HL-60 (cell line): ENCODE measurements around the gene DERL3.

Source experiments
- GABPA ChIP-seq: IDR thresholded peaks from 2 replicates; pipeline ENCODE4 v1.6.1; 2012; ENCODE audit warnings: low read depth
- POLR2AphosphoS5 ChIP-seq: IDR thresholded peaks from 2 replicates; pipeline ENCODE4 v1.6.1; 2012; ENCODE audit warnings: low read depth
- TF ChIP-seq, protein P1 (sequence below): IDR thresholded peaks from 2 replicates; pipeline ENCODE4 v1.6.1; 2012; ENCODE audit warnings: low read depth; ENCODE audit not compliant: insufficient replicate concordance

DNA sequence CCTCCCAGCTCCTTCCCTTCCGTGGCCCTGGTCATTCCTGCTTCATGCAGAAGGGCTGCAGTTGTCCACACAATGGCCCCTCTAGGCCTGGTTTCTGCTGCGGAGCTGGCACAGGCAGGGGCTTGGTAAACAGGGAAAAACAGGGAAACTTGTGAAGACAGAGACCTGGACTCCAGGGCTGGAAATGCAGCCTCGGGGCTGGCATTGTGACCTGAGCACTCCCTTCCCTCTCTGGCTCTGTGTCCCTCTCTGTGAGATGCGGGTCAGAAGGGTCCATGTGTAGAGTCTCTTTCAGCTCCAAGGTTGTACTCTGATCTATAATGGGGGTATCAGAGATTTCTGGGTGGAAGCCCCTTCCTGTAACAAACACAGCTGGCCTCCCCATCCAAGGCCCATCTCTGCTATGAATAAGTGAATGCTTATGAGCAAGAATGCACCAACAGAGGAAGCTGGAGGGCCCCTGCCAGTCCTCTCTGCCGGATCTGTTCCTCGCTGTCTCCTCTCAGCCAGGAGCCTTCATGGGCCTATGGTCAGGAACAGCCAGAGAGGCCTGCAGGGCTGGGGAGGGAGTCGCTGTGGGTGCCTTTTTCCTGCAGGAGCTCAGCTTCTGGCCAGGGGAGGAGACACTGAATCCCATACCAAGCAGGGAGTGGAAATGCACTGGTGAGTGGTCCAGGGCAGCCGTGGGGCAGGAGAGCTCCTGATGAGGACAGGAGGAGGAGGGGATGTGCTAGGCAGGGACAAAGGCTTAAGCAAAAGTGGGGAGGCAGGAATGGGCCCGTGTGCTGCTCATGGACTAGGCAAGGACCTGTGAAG, 6.7 kb upstream of the DERL3 start:
- TF ChIP-seq, protein P1, sequence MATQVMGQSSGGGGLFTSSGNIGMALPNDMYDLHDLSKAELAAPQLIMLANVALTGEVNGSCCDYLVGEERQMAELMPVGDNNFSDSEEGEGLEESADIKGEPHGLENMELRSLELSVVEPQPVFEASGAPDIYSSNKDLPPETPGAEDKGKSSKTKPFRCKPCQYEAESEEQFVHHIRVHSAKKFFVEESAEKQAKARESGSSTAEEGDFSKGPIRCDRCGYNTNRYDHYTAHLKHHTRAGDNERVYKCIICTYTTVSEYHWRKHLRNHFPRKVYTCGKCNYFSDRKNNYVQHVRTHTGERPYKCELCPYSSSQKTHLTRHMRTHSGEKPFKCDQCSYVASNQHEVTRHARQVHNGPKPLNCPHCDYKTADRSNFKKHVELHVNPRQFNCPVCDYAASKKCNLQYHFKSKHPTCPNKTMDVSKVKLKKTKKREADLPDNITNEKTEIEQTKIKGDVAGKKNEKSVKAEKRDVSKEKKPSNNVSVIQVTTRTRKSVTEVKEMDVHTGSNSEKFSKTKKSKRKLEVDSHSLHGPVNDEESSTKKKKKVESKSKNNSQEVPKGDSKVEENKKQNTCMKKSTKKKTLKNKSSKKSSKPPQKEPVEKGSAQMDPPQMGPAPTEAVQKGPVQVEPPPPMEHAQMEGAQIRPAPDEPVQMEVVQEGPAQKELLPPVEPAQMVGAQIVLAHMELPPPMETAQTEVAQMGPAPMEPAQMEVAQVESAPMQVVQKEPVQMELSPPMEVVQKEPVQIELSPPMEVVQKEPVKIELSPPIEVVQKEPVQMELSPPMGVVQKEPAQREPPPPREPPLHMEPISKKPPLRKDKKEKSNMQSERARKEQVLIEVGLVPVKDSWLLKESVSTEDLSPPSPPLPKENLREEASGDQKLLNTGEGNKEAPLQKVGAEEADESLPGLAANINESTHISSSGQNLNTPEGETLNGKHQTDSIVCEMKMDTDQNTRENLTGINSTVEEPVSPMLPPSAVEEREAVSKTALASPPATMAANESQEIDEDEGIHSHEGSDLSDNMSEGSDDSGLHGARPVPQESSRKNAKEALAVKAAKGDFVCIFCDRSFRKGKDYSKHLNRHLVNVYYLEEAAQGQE: no peak
- TF ChIP-seq POLR2AphosphoS5: no peak
- TF ChIP-seq GABPA: no peak
